ENCODE data around the gene ARSG. TPM values are rescaled to one million over a fixed set of nuclear protein-coding genes. Genes with fewer than 3 reads are reported as not detected.
"Not testable (repeated sequence)": the region's sequence is repeated elsewhere in the genome, so short reads cannot be mapped to it uniquely, and the experiment has no call there.

The ARSG gene
- total RNA-seq, 2 donors from 2014 or later, result 1.8 to 12.1 TPM

GRCh38 chr17:68387435-68388218 is 96.3 kb downstream of the ARSG start:
- ATAC-seq, result no peak
- H3K27ac Mint-ChIP-seq, result no peak overlapping the region
- no peaks in the 10 kb centered on the region for H3K36me3 Mint-ChIP-seq
- no peak for DNase-seq (ENCODE audit: low spot score in 2 of 2)
- H3K9me3 Mint-ChIP-seq, result no peaks in the 10 kb centered on the region

GRCh38 chr17:68389041-68389440 is 97.7 kb downstream of the ARSG start:
- H3K27ac Mint-ChIP-seq, result no peak overlapping the region
- DNase-seq (ENCODE audit: low spot score in 2 of 2), result no peak
- no peak for ATAC-seq
- no peaks in the 10 kb centered on the region for H3K36me3 Mint-ChIP-seq
- H3K9me3 Mint-ChIP-seq, result no peaks in the 10 kb centered on the region

- no peak for DNase-seq (ENCODE audit: low spot score in 2 of 2)
- no peak for ATAC-seq
- no peak overlapping the region for H3K27ac Mint-ChIP-seq
- peaks cover 7 to 8% of the 10 kb centered on the region in 2 donors for H3K36me3 Mint-ChIP-seq
- H3K9me3 Mint-ChIP-seq, result peaks cover 3 to 5% of the 10 kb centered on the region in 2 donors
Observed at GRCh38 chr17:68390888-68391545, 99.7 kb downstream of the ARSG start.

GRCh38 chr17:68391561-68392268 is 100.4 kb downstream of the ARSG start:
- Mint-ChIP-seq H3K36me3 (peaks cover 7 to 8% of the 10 kb centered on the region in 2 donors), H3K9me3 (peaks cover 3 to 5% of the 10 kb centered on the region in 2 donors), H3K27ac (no peak overlapping the region)
- ATAC-seq, result no peak
- DNase-seq (ENCODE audit: low spot score in 2 of 2), result no peak

- H3K36me3 Mint-ChIP-seq, result peaks cover 7 to 8% of the 10 kb centered on the region in 2 donors
Observed at GRCh38 chr17:68394608-68395331, 103.5 kb downstream of the ARSG start.

GRCh38 chr17:68396226-68397107 is 105.2 kb downstream of the ARSG start:
- H3K36me3 Mint-ChIP-seq, result peaks cover 7 to 8% of the 10 kb centered on the region in 2 donors
- H3K9me3 Mint-ChIP-seq, result peaks cover 3 to 5% of the 10 kb centered on the region in 2 donors
- no peak for DNase-seq (ENCODE audit: low spot score in 2 of 2)
- no peak for ATAC-seq
- no peak overlapping the region for H3K27ac Mint-ChIP-seq

More at GRCh38 chr17:68394608-68395331, 103.5 kb downstream of the ARSG start:
- H3K9me3 Mint-ChIP-seq, result peaks cover 3 to 5% of the 10 kb centered on the region in 2 donors
- no peak overlapping the region for H3K27ac Mint-ChIP-seq
- DNase-seq (ENCODE audit: low spot score in 2 of 2) (no peak), ATAC-seq (no peak)

- Mint-ChIP-seq H3K9me3 (peaks cover 3 to 5% of the 10 kb centered on the region in 2 donors), H3K27ac (no peak overlapping the region), H3K36me3 (peaks cover 7 to 8% of the 10 kb centered on the region in 2 donors)
- DNase-seq (ENCODE audit: low spot score in 2 of 2) (no peak), ATAC-seq (no peak)
Observed at GRCh38 chr17:68397108-68397536, 105.8 kb downstream of the ARSG start.

- DNase-seq (ENCODE audit: low spot score in 2 of 2) (peak in 1 of 2 donors; percentile 19), ATAC-seq (peak; percentile 33 to 57)
- H3K36me3 Mint-ChIP-seq, result peaks cover 8 to 9% of the 10 kb centered on the region in 2 donors
- H3K27ac Mint-ChIP-seq, result peak overlapping the region; percentile 32 to 81
- peaks cover 3 to 6% of the 10 kb centered on the region in 2 donors for H3K9me3 Mint-ChIP-seq
Observed at GRCh38 chr17:68398691-68399637, 107.7 kb downstream of the ARSG start.

- DNase-seq (ENCODE audit: low spot score in 2 of 2), result peak in 1 of 2 donors; percentile 38
- Mint-ChIP-seq H3K27ac (peak overlapping the region; percentile 74 to 81), H3K9me3 (peaks cover under 1 to 9% of the 10 kb centered on the region in 2 donors), H3K36me3 (peaks cover 8 to 12% of the 10 kb centered on the region in 2 donors)
- peak; percentile 86 to 92 for ATAC-seq
Observed at GRCh38 chr17:68399638-68400403, 108.5 kb downstream of the ARSG start.

GRCh38 chr17:68400404-68400735 is 109.1 kb downstream of the ARSG start:
- Mint-ChIP-seq H3K27ac (peak overlapping the region; percentile 74 to 81), H3K9me3 (peaks cover 0 to 8% of the 10 kb centered on the region in 2 donors), H3K36me3 (peaks cover 4 to 13% of the 10 kb centered on the region in 2 donors)
- DNase-seq (ENCODE audit: low spot score in 2 of 2) (no peak), ATAC-seq (peak in 1 of 2 donors; percentile 2)

- peaks cover 6 to 13% of the 10 kb centered on the region in 2 donors for H3K36me3 Mint-ChIP-seq
- ATAC-seq, result no peak
- peaks cover 3 to 12% of the 10 kb centered on the region in 2 donors for H3K9me3 Mint-ChIP-seq
- DNase-seq (ENCODE audit: low spot score in 2 of 2), result no peak
- peak overlapping the region in 1 of 2 donors; percentile 60 for H3K27ac Mint-ChIP-seq
Observed at GRCh38 chr17:68401288-68401687, 110.0 kb downstream of the ARSG start.

- H3K9me3 Mint-ChIP-seq, result peaks cover 12 to 26% of the 10 kb centered on the region in 2 donors
- no peak overlapping the region for H3K27ac Mint-ChIP-seq
- DNase-seq (ENCODE audit: low spot score in 2 of 2), result no peak
- H3K36me3 Mint-ChIP-seq, result peaks cover 21 to 22% of the 10 kb centered on the region in 2 donors
- ATAC-seq, result no peak
Observed at GRCh38 chr17:68403122-68403521, 111.8 kb downstream of the ARSG start.

GRCh38 chr17:68403837-68404236 is 112.5 kb downstream of the ARSG start:
- DNase-seq (ENCODE audit: low spot score in 2 of 2); H3K27ac Mint-ChIP-seq; ATAC-seq: not testable (repeated sequence)
- peaks cover 21 to 22% of the 10 kb centered on the region in 2 donors for H3K36me3 Mint-ChIP-seq
- peaks cover 12 to 26% of the 10 kb centered on the region in 2 donors for H3K9me3 Mint-ChIP-seq

- ATAC-seq; DNase-seq (ENCODE audit: low spot score in 2 of 2); H3K27ac Mint-ChIP-seq: not testable (repeated sequence)
- peaks cover 12 to 26% of the 10 kb centered on the region in 2 donors for H3K9me3 Mint-ChIP-seq
- peaks cover 26 to 30% of the 10 kb centered on the region in 2 donors for H3K36me3 Mint-ChIP-seq
Observed at GRCh38 chr17:68407656-68408055, 116.4 kb downstream of the ARSG start.

All from activated naive CD4-positive, alpha-beta T cell treated with anti-CD3 and anti-CD28 coated beads, Interleukin-2, amount 50 U/mL, for 72 hours (primary cell).